Occipital lobe (tissue), 2 donors: ENCODE data around the gene DIP2A. TPM values are rescaled to one million over a fixed set of nuclear protein-coding genes. Genes with fewer than 3 reads are reported as not detected.

Experiments
- DNase-seq: peaks from one replicate; lab custom pipeline; 2025; lab: John Stamatoyannopoulos, UW
- total RNA-seq: library from RNA; depleted of rRNA; stranded (reverse); fragments of >200 nt; gene quantifications from one replicate; pipeline ENCODE4 v1.2.3, GENCODE V29; 2014

Gene DIP2A
- total RNA-seq, 1 donor from 2014 or later, result 26.8 TPM

DNA sequence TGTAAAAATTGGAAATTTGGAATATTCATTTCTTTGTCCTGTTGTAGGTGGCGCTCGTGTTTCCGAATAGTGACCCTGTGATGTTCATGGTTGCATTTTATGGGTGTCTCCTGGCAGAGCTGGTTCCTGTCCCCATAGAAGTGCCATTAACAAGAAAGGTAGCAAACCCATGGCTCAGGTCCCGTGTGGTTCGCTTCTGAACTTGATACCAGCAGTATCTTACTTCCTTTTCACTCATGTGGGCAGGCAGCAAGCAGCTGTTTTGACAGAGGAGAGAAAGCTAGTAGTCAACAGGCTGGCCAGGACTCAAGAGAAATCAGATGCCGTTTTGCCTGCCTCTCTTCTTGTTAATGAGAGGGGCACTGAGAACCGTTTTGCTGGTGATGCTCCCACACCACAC lies 73.4 kb downstream of the DIP2A start:
- DNase-seq, result no peak

DNA sequence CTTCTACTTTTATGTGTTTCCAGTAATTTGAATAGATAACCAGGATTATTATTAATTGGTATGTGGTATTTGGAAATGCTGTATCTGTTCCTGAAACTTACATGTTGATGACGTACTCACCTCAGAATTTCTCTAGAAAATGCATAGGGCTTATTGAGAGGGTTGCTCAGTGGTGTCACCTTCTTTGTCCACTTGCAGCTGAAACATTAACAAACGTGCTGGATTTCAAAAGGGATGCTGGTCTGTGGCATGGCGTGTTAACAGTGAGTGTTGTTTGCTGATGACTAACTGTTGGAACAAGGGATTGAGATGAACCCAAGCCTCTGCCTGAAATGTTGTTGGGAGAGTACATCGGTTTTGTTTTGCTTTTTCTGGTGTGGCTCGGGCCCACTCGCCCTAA lies 78.3 kb downstream of the DIP2A start:
- no peak for DNase-seq

DNA sequence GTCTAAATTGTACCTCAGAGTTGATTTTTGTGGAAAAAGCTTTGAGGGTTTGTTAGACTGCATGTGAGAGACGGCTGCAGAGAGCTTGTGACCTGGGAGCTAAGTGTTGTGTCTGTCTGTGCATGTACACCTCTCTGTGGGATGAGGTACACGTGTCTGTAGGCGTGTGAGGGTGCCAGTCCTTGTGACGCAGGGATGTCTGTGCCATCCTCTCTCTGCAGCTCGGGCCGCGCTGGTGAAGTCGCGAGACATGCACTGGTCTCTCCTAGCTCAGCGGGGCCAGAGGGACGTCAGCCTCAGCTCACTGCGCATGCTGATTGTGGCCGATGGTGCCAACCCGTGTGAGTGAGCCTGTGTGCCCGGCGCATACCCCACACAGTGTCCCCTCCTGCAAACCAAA lies 79.6 kb downstream of the DIP2A start:
- no peak for DNase-seq

DNA sequence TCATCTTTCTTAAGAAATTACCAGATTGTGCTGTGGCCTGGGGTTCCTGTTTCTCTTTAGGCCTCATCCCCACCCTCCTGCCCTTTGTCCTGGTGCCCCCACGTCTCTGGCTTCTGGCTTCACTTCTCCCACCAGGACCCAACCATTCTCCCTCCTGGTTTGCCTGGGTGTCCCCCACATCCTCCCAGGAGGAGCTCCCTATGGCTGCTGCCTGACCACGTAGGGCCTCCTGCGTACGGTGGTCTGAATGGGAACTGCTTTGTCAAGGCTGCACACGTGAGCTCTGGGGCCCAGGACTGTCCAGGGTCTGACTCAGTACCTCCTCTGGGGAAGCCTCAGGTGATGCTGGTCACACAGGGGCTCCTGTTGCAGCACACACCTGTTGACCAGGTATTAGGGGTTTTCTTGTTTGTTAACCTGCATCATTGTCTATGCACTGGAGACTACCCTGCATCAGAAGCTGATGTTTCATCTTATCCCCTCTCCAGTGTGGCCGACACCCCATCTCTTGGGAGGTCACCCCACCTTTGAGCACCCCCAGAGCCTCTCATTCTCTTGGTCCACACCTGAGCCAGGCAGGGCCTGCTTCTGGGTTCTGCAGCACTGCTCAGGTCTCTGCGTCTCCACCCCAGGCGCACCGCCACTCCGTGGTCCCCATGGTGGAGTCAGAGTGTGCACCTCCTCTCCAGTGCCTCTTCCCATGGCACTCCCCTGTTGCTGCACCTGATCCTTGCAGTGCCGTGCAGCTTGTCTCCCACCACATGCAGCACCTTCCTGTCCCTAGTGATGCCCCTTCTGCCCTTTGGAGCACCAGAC lies 80.4 kb downstream of the DIP2A start:
- no peak for DNase-seq

DNA sequence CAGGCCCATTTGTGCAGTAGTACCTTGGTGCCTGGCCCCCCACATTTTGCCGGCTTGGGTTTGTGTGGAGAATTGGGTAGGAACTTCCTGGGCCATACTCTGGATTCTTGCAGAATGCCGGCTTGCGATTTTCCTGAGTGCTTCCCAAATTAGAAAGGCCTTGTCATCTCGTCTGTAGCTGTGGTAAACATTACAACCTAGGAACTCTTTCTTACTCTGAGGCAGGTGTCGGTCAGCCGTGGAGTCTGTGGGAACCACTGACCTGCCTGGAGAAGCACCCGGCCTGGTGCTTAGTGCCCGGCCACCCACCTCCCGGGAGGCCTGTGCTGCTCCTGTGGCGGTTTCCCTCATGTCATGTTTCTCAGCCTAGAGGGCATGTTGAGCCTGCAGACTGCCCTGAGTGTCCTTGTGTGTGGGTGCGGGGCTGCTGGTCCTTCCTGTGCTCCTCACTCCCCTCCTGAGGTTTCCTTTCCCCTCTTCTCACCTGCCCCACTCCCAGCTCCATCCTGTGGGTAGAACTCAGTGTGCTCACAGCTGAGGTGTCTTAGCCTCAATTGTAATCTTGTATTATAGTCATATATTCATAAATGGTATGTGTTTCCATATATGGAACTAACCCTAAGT lies 81.5 kb downstream of the DIP2A start:
- DNase-seq, result no peak

DNA sequence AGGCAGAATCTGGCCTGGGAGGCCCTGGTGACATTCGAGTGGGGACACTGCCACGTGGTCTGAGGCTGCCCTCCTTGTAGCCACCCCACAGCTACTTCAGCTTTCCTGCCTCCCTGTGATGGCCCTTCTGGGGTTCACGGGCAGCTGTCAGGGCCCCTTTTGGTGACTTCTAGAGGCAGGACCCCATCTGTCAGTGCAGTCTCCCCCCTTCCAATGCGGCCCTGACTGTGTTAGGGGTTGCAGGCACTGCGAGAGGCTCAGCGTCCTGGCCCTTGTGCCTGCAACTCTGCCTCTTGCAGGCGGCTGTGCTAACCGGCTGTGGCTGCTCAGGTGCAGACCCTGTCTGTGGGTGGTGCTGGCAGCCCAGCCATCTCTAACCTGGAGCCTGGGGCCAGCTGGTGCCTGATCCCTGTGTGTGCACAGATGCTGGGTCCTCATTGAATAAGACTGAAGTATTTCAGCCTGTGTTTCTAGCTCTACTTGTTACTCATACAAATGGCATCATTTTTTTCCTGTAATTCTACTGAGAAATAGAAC lies 84.0 kb downstream of the DIP2A start:
- DNase-seq, result no peak

DNA sequence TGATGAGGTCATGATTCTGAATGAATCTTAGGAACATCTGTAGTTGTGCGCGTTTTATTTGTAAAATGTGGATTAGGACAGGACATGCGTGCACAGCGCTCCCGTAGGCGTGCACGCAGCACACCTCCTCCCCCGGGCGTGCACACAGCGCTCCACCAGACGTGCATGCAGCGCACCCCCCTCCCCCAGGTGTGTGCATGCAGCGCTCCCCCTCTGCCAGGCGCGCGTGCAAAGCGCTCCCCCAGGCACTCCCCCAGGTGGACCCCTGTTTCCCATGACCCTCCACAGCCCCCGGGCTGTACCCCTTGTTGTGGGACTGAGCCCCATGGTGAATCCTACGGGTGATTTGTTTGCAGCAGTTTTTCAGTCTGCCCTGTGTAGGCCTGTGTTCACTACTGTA lies 84.6 kb downstream of the DIP2A start:
- no peak for DNase-seq

DNA sequence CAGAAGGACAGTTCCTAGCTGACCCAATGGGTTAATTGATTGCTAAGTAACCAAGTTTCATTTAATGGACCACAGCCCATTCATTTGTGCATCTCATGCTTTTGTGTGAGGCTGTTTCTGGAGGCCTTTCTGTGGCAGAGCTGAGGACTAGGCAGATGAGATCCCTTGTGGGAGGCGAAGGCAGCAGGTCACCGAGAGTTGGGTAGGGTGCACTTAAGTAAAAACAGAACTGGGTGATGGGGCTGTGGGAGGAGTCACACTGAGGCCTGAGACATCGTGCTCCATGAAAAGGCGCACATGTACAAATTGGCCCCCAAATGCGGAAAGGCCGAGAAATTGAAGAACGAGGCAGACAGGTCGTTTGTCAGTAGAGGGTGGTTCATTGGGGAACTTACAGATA lies 85.3 kb downstream of the DIP2A start:
- no peak for DNase-seq

DNA sequence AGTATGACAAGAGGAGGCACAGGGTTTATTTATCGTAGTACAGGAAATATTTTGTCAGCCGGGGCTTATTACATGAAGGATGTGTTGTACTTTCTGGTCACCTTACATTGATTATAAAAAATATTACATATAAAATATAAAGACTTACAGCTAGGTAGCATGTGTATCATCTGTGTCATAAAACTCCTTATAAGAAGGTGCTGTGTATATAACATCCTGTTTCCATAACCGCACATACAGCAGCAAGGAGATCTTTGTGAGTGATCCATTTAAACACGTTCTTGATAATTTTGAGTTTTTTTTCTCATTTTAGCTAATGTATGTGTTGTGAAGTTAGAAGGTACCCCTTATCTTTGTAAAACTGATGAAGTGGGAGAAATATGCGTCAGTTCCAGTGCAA lies 86.1 kb downstream of the DIP2A start:
- no peak for DNase-seq

DNA sequence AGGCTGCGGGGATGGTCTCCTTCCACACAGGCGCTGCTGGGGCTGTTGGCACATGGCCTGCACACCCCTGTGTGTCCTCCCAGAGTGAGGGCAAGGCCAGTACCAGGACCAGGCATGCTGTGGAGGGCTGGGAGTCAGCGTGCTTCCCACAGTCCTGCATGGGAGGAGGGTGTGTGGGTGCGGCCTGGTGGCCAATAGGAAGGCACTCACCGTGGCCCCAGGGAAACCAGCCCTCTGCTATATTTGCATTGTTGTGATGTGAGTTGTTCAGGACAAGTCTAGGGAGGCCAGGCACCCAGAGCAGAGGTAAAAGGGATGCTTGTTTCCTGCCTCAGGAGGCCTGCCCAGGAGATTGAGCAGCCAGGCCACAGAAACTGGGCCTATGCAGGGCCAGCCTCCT lies 86.7 kb downstream of the DIP2A start:
- DNase-seq, result no peak

DNA sequence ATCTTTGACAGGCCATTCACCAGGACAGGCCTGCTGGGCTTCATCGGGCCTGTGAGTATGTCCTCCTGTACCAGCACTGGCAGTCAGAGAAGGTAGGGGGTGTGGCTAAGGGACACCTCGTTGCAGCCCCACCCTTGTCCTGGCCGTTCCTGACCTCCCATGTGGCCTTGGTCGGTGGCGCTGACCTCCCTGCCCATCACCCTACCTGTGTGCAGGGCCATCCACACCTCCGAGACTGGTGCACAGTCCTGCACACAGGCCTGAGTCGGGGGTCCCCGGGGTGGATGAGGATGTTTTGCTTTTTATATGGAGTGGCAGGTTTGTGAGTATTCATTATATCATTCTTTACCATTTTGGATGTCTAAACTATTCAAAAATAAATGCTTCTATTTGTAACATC lies 87.2 kb downstream of the DIP2A start:
- DNase-seq, result no peak

DNA sequence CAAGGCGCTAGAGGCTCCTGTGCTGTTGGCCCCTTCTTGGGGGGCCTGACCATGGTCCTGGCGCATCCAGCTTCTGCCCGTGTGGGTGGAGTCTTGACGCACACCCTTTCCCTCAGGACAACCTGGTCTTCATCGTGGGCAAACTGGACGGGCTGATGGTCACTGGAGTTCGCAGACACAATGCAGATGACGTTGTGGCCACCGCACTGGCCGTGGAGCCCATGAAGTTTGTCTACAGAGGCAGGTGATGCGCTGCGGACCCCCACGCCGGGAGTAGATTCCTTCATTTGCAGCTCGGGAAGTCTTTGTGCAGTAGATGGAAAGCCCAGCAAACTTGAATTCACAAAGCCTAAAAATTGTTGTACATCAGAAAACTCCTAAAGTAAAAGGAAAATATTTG lies 88.1 kb downstream of the DIP2A start:
- no peak for DNase-seq

DNA sequence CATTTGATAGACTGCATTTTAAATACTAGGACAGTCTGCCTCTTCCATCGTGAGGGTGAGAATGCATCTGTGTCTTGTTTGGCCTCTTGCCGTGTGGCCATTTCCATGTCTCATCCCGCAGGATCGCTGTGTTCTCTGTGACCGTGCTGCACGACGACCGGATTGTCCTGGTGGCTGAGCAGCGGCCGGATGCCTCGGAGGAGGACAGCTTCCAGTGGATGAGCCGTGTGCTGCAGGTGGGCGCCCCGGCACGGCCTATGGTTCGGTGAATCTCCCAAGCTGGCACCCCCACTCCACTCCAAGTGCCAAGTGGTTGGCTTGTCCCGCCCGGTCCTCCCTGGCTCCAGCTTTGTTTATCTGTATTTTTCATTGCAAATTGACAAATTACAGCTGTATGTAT lies 91.0 kb downstream of the DIP2A start:
- no peak for DNase-seq

DNA sequence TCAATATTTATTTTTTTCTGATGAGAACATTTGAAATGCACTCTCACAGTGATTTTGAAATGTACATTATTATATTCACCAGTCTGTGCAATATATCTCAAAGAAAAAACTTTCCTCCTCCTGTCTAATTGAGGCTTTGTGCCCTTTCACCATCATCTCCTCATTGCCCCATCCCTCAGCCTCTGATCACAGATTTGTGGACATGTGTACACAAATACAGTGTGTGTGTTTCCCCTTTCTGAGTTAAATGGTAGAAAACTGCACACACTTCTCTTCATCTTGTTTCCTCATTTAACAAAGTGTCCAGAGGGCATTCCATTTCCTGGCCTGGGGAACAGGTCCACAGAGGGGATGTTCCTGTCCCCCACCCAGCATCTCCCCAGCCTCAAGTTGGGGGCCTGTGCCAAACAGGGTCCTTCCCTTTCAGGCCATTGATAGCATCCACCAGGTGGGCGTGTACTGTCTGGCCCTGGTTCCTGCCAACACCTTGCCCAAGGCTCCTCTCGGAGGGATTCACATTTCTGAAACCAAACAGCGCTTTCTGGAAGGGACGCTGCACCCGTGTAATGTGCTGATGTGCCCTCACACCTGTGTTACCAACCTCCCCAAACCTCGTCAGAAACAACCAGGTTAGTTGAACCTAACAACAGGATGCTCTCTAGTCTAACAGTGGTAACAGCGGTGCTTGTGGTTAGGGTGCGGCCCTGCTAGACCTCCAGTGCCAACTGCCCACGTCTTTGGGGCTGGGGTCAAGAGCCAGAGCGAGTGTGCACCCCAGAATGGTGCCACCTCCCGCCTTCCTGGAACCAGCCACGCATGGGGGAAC lies 91.6 kb downstream of the DIP2A start:
- DNase-seq, result no peak

DNA sequence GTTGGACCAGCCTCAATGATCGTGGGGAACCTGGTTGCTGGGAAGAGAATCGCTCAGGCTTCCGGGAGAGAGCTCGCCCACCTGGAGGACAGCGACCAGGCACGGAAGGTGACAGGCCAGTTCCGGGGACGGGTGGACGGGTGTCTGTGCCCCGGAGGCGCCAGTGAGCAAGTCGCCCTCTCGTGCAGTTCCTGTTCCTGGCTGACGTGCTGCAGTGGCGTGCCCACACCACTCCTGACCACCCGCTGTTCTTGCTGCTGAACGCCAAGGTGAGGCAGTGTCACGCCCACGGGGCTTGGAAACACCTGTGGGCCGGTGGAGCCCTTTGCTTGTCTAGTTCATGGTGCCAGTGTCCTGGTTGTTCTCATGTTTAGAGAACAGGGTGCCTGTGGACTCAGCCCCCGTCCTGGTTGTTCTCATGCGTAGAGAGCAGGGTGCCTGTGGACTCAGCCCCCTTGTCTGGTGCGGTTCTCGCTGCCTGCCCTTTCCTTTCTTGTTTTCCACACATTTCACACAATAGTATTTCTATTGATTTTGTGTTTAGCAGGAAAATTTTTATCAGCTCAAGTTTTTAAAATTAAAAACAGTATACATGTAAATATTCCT lies 93.0 kb downstream of the DIP2A start:
- DNase-seq, result no peak

DNA sequence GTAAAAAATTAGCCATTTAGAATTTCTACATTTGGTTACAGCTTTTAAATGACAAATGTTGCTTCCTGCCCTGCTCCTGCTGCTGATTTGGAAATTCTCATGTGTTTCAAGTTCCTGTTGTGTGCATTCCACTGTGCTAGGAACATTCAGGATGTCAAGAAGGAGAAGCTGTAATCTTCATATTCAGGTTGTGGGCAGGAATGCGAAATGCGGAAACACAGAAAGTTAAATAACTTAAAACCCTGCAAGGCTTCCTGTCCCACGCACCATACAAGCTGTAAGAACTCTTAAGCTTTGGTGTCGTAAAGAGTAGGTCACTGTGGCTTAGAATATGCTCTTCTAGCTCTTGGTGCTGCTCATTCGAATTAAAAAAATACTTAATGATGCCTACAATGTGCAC lies 93.6 kb downstream of the DIP2A start:
- DNase-seq, result no peak

DNA sequence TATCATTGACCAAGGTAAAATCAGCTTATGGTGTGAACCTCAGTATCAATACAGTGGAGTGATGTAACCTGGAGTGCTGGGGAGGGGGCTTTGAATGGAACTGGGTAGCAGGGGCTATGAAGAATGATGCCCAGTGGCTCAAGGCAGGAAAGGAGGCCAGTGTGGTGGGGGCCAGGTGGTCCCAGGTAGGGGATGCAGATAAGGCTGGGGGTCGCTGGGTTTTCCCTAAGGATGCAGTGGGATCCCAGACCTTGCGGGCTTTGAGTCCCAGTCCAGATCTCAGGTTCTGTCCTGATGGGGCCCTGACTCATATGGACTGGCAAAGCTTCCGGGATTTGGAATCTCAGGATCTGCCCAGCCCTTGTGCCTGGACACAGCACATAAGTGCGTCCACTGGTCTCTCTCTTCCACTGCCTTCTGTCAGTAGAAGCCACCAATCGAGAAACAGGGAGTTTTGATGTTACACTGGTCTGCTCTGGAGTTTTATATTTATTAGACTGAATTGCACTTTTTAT lies 94.2 kb downstream of the DIP2A start:
- no peak for DNase-seq

DNA sequence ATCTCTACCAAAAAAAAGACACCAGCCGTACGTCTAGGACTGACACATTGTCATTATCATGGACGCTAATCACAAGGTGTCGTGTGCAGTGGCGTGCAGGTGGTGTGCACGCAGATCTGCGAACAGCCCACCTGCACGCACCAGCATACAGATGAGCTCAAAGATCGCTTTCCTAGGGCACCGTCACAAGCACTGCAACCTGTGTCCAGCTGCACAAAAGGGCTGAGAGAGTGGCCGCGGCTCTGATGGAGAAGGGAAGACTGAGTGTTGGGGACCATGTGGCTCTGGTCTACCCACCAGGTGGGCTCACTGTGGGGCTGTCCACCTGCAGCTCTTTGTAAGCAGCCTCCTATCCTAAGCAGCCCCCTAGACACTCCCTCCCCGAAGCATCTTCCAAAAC lies 95.3 kb downstream of the DIP2A start:
- no peak for DNase-seq

DNA sequence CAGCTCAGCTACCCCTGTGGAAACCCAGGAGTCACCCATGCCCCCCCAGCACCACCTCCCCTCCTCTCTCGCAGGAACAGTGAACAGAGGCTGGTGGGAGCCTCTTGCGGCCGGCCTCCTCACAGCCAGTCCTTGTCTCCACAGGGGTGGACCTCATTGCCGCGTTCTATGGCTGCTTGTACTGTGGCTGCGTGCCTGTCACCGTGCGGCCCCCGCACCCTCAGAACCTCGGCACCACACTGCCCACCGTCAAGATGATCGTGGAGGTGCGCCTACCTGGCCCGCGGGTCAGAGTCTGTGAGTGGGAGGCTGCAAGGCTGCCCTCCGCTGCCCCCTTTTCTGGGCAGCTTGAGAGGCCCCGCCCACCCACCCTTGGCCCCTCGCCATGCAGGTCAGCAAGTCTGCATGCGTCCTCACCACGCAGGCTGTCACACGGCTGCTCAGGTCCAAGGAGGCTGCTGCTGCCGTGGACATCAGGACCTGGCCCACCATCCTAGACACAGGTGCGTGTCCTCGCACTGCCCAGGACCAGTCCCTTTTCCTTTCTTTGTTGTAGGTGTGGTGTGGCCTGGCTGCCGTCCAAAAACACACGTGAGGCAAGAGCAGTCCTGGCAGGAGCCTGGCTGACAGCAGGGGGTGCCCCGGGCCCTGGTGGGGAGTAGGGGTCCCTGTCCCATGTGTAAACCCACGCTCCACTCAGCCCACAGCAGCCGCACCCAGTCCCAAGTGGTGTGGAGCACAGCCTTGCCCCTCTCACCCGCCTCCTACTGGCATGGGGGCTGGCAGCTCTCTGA lies 95.9 kb downstream of the DIP2A start:
- DNase-seq, result no peak

DNA sequence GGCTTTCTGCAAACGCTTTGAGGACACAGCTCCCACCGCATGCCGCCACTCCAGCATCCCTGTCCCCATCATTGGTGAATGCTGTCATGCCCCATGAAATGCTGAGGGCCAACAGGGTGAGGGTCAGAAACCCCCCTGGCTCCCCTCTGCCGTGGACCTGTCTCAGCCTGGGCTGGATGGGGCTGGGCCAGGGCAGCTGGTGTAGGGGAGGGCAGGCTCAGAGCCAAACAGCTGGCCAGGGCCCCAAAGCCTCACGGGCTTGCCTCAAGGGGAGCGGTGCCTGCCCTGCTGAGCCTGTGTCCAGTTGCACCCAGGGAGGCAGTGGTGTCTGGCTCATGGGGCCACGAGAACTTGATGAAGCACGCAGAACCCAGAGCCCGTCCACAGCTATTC lies 96.5 kb downstream of the DIP2A start:
- DNase-seq, result no peak

DNA sequence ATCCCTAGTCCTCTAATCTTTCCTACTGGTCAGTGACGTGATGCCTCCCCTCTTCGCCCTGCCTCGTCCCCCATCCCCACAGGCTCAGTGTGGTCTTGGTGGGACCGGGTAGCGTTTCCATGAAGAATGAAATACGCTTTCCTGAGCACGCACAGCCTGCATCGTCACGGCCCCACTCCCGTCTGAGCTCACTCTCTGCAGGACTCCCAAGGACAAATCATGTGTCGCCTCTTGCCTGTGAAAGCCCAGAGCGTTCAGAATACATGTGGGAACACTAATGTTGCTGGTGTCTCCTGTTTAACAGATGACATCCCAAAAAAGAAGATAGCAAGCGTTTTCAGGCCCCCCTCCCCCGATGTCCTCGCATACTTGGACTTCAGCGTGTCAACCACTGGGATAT lies 97.0 kb downstream of the DIP2A start:
- no peak for DNase-seq
